Esophagus (tissue), 2 donors: ENCODE measurements around the gene SSH2. TPM values are rescaled to one million over a fixed set of nuclear protein-coding genes. Genes with fewer than 3 reads are reported as not detected.
A peak's percentile ranks its signal among the peaks of the same experiment; 100 is the strongest.

Source experiments
- H3K27ac ChIP-seq, 2 donors: one replicate each; pipeline ENCODE4 v1.5.1; 2013; ENCODE audit warnings: low read depth in 2 of 2, mild to moderate bottlenecking in 2 of 2, inconsistent platforms in 1 of 2, low read length in 1 of 2, moderate library complexity in 1 of 2
- H3K27me3 ChIP-seq, 2 donors: one replicate each; pipeline ENCODE4 v1.6.1; 2013; ENCODE audit warnings: low read length in 2 of 2, control low read depth in 1 of 2, mild to moderate bottlenecking in 1 of 2; ENCODE audit not compliant: insufficient read depth in 2 of 2, control insufficient read depth in 1 of 2
- H3K36me3 ChIP-seq, 2 donors: one replicate each; pipeline ENCODE4 v1.6.1; 2013; ENCODE audit warnings: low read length in 1 of 2; ENCODE audit not compliant: control insufficient read depth in 2 of 2, insufficient read depth in 2 of 2
- H3K4me1 ChIP-seq, 2 donors: one replicate each; pipeline ENCODE4 v1.6.1; 2013; ENCODE audit warnings: low read length in 1 of 2; ENCODE audit not compliant: control insufficient read depth in 2 of 2, insufficient read depth in 2 of 2
- H3K4me3 ChIP-seq, 2 donors: one replicate each; pipeline ENCODE4 v1.5.1; 2013; ENCODE audit warnings: low read length in 2 of 2, mild to moderate bottlenecking in 2 of 2, low read depth in 1 of 2, moderate library complexity in 1 of 2
- H3K9me3 ChIP-seq, 2 donors: one replicate each; pipeline ENCODE4 v1.6.1; 2013; ENCODE audit warnings: mild to moderate bottlenecking in 2 of 2, low read depth in 1 of 2, low read length in 1 of 2, moderate library complexity in 1 of 2; ENCODE audit not compliant: control insufficient read depth in 2 of 2, insufficient read depth in 1 of 2
- WGBS, 2 donors: extraction: QIAGEN DNeasy Blood & Tissue Kit; methylation state at CpG; one replicate each; pipeline ENCODE4 v1.1.7; 2013; 5-methylcytosine and 5-hydroxymethylcytosine counted together
- polyA plus RNA-seq, 2 donors: library from polyadenylated mRNA; stranded (reverse); fragments of 200-250 nt; gene quantifications; one replicate each; pipeline ENCODE4 v1.2.3, GENCODE V29; 2013
- donor health status: healthy with polysubstance abuse.
- donor health status: Bipolar disorder and iron deficiency.

SSH2 gene
- polyA plus RNA-seq, 2 donors = 9.1 to 15.3 TPM

DNA sequence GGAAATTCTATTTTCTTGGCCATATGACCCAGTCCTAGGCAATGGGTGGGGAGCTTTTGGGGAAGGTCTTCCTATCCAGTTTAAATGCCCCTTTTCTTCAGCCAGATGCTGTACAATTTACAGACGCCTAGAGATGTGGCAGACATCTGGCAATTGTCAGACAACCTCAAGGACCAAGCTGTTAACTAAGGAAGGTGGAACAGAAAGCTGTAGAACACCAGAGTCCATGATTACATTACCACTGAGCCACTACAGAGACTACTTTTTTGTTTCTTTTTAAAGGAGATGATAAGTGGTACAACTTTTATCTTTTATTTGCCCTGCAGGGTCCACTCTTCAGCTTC, 286.2 kb downstream of the SSH2 start:
- Histone ChIP-seq H3K4me3 (no peak overlapping the region), H3K4me1 (peaks cover 0 to 2% of the 10 kb centered on the region in 2 donors), H3K27me3 (no peaks in the 10 kb centered on the region), H3K27ac (peak overlapping the region; percentile 52 to 55), H3K36me3 (no peaks in the 10 kb centered on the region), H3K9me3 (no peaks in the 10 kb centered on the region)
- WGBS, 2 donors = 82 to 88% methylated on average over 1 of the region's 1 CpG

GRCh38 chr17:29642171-29642611, 287.8 kb downstream of the SSH2 start:
- Histone ChIP-seq H3K4me3 (no peak overlapping the region), H3K27me3 (no peaks in the 10 kb centered on the region), H3K9me3 (no peaks in the 10 kb centered on the region), H3K27ac (no peak overlapping the region), H3K4me1 (peaks cover 0 to 2% of the 10 kb centered on the region in 2 donors), H3K36me3 (no peaks in the 10 kb centered on the region)
- WGBS, 2 donors = 80 to 83% methylated on average over 2 of the region's 2 CpGs

GRCh38 chr17:29640981-29641642, 288.9 kb downstream of the SSH2 start:
- Histone ChIP-seq H3K4me3 (no peak overlapping the region), H3K4me1 (peaks cover 0 to 2% of the 10 kb centered on the region in 2 donors), H3K9me3 (no peaks in the 10 kb centered on the region), H3K27me3 (no peaks in the 10 kb centered on the region), H3K27ac (no peak overlapping the region), H3K36me3 (peaks cover 0 to under 1% of the 10 kb centered on the region in 2 donors)
- WGBS, 2 donors = 74 to 78% methylated on average over 7 of the region's 7 CpGs

- H3K27ac ChIP-seq = peak overlapping the region; percentile 6 to 8
- H3K4me1 ChIP-seq = peaks cover 0 to 2% of the 10 kb centered on the region in 2 donors
- 32 to 48% methylated on average over 2 of the region's 2 CpGs for WGBS, 2 donors
- no peaks in the 10 kb centered on the region for H3K27me3 ChIP-seq
- peaks cover 0 to 3% of the 10 kb centered on the region in 2 donors for H3K36me3 ChIP-seq
- no peak overlapping the region for H3K4me3 ChIP-seq
- H3K9me3 ChIP-seq = no peaks in the 10 kb centered on the region
Measured at GRCh38 chr17:29640413-29640812, 289.6 kb downstream of the SSH2 start.

DNA sequence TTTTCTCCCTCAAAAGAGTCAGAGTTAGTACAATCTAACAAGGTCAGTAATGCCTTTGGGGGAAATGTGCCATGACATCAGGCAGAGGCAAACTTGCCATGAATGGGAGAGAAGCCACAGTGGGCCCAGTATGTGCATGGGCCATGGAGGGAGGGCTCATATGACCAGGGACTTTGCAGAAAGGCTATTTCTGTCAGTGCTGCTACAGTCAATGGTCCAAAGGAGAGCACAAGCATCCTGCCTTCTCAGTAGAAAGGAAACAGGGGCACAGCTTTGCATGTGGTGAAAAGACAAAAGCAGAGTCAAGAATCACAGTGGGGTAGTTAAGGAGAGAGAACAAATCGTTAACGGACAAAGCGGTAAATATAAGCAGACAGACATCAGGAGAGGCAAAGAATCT, 296.1 kb downstream of the SSH2 start:
- no peaks in the 10 kb centered on the region for H3K27me3 ChIP-seq
- 95 to 97% methylated on average over 3 of the region's 3 CpGs for WGBS, 2 donors
- peaks cover 6 to 15% of the 10 kb centered on the region in 2 donors for H3K36me3 ChIP-seq
- H3K27ac ChIP-seq = no peak overlapping the region
- no peaks in the 10 kb centered on the region for H3K4me1 ChIP-seq
- H3K9me3 ChIP-seq = no peaks in the 10 kb centered on the region
- H3K4me3 ChIP-seq = no peak overlapping the region

DNA sequence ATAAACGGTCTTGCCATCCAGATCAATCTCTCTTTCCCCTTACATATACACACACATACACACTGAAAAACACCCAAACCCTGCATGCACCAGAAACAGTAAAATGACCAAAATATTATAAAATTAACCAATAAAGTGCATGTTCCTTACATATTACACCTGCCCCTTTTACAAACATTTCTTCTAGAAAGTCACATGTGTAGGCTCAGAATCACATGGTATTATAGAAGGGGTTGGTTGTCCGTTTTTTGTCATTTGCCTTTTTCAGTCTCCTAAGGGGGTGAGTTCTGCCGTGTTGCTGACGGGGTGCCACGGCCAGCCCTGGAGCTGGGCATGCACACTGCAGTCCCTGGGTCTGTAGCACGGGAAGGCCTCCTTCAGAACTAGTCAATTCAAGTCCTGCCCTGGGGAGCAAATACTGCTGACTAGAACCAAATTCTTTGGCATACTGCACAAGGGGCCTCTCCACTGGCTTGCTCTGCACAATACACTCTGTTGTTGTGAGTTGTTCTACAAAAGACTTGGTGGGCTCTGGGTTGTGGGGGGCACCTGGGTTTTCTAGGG, 299.3 kb downstream of the SSH2 start:
- H3K9me3 ChIP-seq = no peaks in the 10 kb centered on the region
- no peak overlapping the region for H3K27ac ChIP-seq
- H3K4me3 ChIP-seq = no peak overlapping the region
- H3K36me3 ChIP-seq = peaks cover 6 to 12% of the 10 kb centered on the region in 2 donors
- no peaks in the 10 kb centered on the region for H3K27me3 ChIP-seq
- 59 to 76% methylated on average over 6 of the region's 6 CpGs for WGBS, 2 donors
- H3K4me1 ChIP-seq = no peaks in the 10 kb centered on the region

- peaks cover 6 to 12% of the 10 kb centered on the region in 2 donors for H3K36me3 ChIP-seq
- no peaks in the 10 kb centered on the region for H3K9me3 ChIP-seq
Measured at GRCh38 chr17:29629839-29630238, 300.2 kb downstream of the SSH2 start.

DNA sequence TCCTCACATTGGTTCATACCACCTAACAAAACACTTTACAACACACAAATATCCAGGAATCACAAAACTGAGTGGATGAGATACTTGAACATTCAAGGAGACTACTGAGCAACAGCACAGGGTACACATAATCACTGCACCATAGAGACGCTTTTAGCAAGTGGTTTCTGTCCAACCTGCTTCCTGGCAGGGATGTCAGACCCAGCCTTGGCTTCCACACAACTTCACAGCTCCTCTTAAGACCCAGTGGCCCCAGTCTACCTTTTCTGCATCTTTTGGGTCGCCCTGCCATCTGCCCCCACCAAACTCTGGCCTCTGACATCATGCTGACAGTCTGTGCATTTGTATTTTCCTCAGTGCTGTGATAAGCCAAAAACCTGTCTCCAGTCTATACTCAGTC, 301.4 kb downstream of the SSH2 start:
- Histone ChIP-seq H3K9me3 (no peaks in the 10 kb centered on the region), H3K27ac (no peak overlapping the region), H3K4me3 (no peak overlapping the region), H3K4me1 (no peaks in the 10 kb centered on the region), H3K27me3 (no peaks in the 10 kb centered on the region), H3K36me3 (peaks cover 6 to 12% of the 10 kb centered on the region in 2 donors)
- WGBS, 2 donors = 68 to 79% methylated on average over 2 of the region's 2 CpGs

More at GRCh38 chr17:29629839-29630238, 300.2 kb downstream of the SSH2 start:
- 69 to 80% methylated on average over 2 of the region's 2 CpGs for WGBS, 2 donors
- Histone ChIP-seq H3K27ac (no peak overlapping the region), H3K4me3 (no peak overlapping the region), H3K4me1 (no peaks in the 10 kb centered on the region), H3K27me3 (no peaks in the 10 kb centered on the region)

DNA sequence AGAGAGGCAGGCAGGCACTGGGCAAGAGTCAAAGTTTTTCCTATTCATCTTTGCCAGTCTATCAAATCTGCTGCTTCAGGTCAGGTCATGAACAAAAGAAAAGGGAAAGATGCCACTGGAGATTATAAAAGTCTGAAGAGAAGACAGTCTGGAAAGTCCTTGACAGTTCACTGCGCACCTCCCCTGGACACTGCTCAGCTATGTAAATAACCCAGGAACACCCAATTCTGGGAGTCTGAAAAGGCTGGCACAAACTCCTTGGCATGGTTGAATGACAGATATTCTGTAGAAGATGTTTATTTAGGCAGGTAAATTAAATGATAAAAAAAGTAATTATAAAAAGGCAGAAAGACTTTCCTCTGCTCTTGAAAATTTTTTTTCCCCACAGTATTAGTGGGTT, 302.1 kb downstream of the SSH2 start:
- Histone ChIP-seq H3K9me3 (no peaks in the 10 kb centered on the region), H3K4me1 (peaks cover under 1 to 1% of the 10 kb centered on the region in 2 donors), H3K4me3 (no peak overlapping the region), H3K36me3 (peaks cover 6 to 12% of the 10 kb centered on the region in 2 donors), H3K27ac (no peak overlapping the region), H3K27me3 (no peaks in the 10 kb centered on the region)
- WGBS, 2 donors = 52 to 63% methylated on average over 1 of the region's 1 CpG
